Suprapubic skin (tissue), 4 donors: ENCODE measurements around the gene RACK1. TPM values are rescaled to one million over a fixed set of nuclear protein-coding genes. Genes with fewer than 3 reads are reported as not detected.

ENCODE experiments used
- DNase-seq, 2 donors: peaks; one replicate each; pipeline ENCODE4 v3.0.0-alpha.2; 2019; ENCODE audit warnings: low spot score in 2 of 2
- H3K27ac ChIP-seq: fragments of 200-600 bp; sonication (generic); one replicate; pipeline ENCODE4 v1.5.1; 2019
- H3K27me3 ChIP-seq: fragments of 200-600 bp; sonication (generic); one replicate; pipeline ENCODE4 v1.5.1; 2019
- H3K36me3 ChIP-seq: fragments of 200-600 bp; sonication (generic); one replicate; pipeline ENCODE4 v1.5.1; 2019
- H3K4me1 ChIP-seq: fragments of 200-600 bp; sonication (generic); one replicate; pipeline ENCODE4 v1.5.1; 2019
- H3K4me3 ChIP-seq: fragments of 200-600 bp; sonication (generic); one replicate; pipeline ENCODE4 v1.5.1; 2019; ENCODE audit warnings: mild to moderate bottlenecking
- H3K9me3 ChIP-seq: fragments of 200-600 bp; sonication (generic); one replicate; pipeline ENCODE4 v1.5.1; 2019
- EP300 ChIP-seq: sonication (generic); formaldehyde crosslinking; IDR thresholded peaks from one replicate; pipeline ENCODE4 v1.6.1; 2017; ENCODE audit warnings: antibody characterized with exemption
- POLR2A ChIP-seq, 2 donors: fragments of 450-650 bp; IDR thresholded peaks; one replicate each; pipeline ENCODE4 v1.6.1; 2017; ENCODE audit warnings: antibody characterized with exemption in 2 of 2, mild to moderate bottlenecking in 2 of 2, moderate library complexity in 2 of 2
- POLR2AphosphoS5 ChIP-seq, 3 donors: sonication (generic); formaldehyde crosslinking; IDR thresholded peaks; one replicate each; pipeline ENCODE4 v1.6.1; 2017; ENCODE audit warnings: antibody characterized with exemption in 3 of 3
- WGBS: methylation state at CpG from one replicate; pipeline ENCODE4 v1.1.5; 2018; 5-methylcytosine and 5-hydroxymethylcytosine counted together
- total RNA-seq, 4 donors: library from RNA; depleted of rRNA; stranded (reverse); fragments of >200 nt; gene quantifications; one replicate each; pipeline ENCODE4 v1.1.0, GENCODE V29; 2016
- TF ChIP-seq, protein P1 (sequence below), 2 donors: fragments of 200-600 bp in 1 of 2; fragments of 450-650 bp in 1 of 2; sonication (generic) in 1 of 2; IDR thresholded peaks; one replicate each; pipeline ENCODE4 v1.5.1; 2016 to 2019; ENCODE audit warnings: antibody characterized with exemption in 2 of 2, mild to moderate bottlenecking in 1 of 2, moderate library complexity in 1 of 2

Gene RACK1
- total RNA-seq, 4 donors from 2014 or later: 2,440 to 4,496 (median 3,996) TPM

DNA sequence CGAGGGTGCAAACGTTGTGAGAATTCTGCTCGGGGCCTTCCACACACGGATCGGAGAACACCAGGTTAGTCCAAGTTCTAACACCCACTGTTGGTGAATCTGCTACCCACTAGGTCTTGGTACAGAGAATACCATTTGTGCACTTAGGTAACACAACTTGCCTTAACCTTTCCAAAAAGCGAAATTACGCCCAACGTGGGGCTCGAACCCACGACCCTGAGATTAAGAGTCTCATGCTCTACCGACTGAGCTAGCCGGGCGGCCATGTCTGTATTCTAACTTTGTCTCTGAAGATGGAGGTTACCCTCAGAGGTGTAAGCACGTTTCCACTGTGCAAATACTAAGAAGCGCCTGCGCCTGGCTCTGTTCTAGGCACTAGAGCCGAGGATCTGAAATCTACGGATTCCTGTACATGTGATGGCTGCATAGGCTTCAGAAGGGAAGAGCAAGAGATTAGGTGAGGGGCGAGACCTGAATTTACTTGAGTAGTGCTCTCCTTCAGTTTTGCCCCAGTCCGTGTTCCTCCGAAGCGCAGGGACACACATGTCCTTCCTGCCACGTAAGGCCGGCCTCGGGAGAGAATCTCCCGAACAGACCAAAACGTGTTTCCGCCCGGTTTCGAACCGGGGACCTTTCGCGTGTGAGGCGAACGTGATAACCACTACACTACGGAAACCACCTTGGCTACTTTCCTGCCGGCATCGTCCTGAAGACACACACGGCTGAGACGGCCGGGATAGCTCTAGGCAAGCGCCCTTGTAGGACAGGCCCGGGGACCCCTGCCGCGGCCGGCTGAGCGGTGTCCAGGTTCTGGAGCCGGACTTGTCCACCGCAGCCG lies 21.7 kb downstream of the RACK1 start:
- H3K36me3 ChIP-seq: no peaks in the 10 kb centered on the region
- no peaks in the 10 kb centered on the region for H3K9me3 ChIP-seq
- H3K27ac ChIP-seq: peak overlapping the region; percentile 95
- DNase-seq: peak; percentile 96 to 98
- TF ChIP-seq POLR2AphosphoS5 (IDR thresholded peaks at IDR 0.05) (peak in 2 of 3 donors; percentile 90 to 95), POLR2A (IDR thresholded peaks at IDR 0.05) (peak in 1 of 2 donors; percentile 12), EP300 (no peak)
- TF ChIP-seq, protein P1, sequence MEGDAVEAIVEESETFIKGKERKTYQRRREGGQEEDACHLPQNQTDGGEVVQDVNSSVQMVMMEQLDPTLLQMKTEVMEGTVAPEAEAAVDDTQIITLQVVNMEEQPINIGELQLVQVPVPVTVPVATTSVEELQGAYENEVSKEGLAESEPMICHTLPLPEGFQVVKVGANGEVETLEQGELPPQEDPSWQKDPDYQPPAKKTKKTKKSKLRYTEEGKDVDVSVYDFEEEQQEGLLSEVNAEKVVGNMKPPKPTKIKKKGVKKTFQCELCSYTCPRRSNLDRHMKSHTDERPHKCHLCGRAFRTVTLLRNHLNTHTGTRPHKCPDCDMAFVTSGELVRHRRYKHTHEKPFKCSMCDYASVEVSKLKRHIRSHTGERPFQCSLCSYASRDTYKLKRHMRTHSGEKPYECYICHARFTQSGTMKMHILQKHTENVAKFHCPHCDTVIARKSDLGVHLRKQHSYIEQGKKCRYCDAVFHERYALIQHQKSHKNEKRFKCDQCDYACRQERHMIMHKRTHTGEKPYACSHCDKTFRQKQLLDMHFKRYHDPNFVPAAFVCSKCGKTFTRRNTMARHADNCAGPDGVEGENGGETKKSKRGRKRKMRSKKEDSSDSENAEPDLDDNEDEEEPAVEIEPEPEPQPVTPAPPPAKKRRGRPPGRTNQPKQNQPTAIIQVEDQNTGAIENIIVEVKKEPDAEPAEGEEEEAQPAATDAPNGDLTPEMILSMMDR (IDR thresholded peaks at IDR 0.05): no peak
- H3K27me3 ChIP-seq: no peaks in the 10 kb centered on the region
- H3K4me3 ChIP-seq: peak overlapping the region; percentile 83
- peaks cover 37% of the 10 kb centered on the region for H3K4me1 ChIP-seq
- 9% methylated on average over 39 of the region's 50 CpGs for WGBS

DNA sequence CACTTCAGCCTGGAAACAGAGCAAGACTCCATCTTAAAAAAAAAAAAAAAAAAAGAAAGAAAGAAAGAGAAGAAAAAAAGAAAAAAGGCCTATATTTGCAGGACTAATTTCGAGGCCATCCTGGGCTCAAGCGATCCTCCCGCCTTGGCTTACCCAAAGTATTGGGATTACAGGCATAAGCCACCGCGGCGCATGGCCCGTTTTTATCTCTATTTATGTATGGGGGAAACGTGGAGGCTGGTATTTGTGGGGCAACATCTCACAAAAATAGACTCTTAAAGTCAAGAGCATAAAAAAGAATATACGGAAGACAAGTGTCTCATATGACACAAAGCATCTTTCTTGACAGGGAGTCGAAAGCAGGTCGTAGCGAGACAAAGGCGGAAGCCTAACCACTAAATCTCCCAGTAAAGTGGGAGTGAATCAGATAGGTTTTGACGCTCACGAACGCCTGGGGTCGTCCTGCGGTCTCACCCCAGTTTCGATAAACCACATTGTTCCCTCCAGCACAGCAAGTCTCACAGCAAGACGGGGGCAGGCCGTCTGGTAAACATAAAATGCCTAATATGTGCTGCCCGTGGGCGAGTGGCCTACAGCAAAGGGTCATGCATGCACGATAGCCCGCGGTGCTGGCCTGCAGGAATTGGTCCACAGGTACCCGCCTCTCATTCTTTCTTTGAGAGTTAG lies 22.5 kb downstream of the RACK1 start:
- peak overlapping the region; percentile 83 for H3K4me3 ChIP-seq
- H3K27ac ChIP-seq: no peak overlapping the region
- no peaks in the 10 kb centered on the region for H3K27me3 ChIP-seq
- H3K36me3 ChIP-seq: no peaks in the 10 kb centered on the region
- TF ChIP-seq EP300 (no peak), POLR2A (IDR thresholded peaks at IDR 0.05) (no peak), POLR2AphosphoS5 (IDR thresholded peaks at IDR 0.05) (no peak)
- TF ChIP-seq, protein P1 (IDR thresholded peaks at IDR 0.05): no peak
- no peak for DNase-seq
- H3K4me1 ChIP-seq: peaks cover 45% of the 10 kb centered on the region
- 63% methylated on average over 27 of the region's 27 CpGs for WGBS
- no peaks in the 10 kb centered on the region for H3K9me3 ChIP-seq

DNA sequence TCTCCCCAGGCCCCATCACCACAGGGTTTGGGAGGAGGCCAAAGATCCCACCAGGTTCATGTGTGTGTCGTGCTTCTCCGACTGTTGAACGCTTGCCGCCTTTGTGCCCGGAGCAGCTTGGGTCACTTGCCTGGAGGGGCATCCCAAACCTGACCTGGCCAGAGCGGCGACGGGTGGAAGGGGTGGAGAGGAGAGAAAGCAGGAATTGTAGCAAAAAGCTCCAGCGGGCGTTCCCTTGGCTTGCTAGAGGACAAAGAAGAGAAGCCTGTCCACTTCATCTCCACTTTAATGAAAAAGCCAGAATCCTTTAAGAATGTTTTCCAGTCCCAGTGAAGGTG lies 23.6 kb downstream of the RACK1 start:
- Histone ChIP-seq H3K27me3 (no peaks in the 10 kb centered on the region), H3K4me1 (peaks cover 47% of the 10 kb centered on the region), H3K9me3 (no peaks in the 10 kb centered on the region), H3K4me3 (no peak overlapping the region), H3K36me3 (no peaks in the 10 kb centered on the region), H3K27ac (no peak overlapping the region)
- 97% methylated on average over 10 of the region's 10 CpGs for WGBS
- DNase-seq: no peak
- TF ChIP-seq EP300 (no peak), POLR2A (IDR thresholded peaks at IDR 0.05) (no peak), POLR2AphosphoS5 (IDR thresholded peaks at IDR 0.05) (no peak)
- TF ChIP-seq, protein P1 (IDR thresholded peaks at IDR 0.05): no peak

DNA sequence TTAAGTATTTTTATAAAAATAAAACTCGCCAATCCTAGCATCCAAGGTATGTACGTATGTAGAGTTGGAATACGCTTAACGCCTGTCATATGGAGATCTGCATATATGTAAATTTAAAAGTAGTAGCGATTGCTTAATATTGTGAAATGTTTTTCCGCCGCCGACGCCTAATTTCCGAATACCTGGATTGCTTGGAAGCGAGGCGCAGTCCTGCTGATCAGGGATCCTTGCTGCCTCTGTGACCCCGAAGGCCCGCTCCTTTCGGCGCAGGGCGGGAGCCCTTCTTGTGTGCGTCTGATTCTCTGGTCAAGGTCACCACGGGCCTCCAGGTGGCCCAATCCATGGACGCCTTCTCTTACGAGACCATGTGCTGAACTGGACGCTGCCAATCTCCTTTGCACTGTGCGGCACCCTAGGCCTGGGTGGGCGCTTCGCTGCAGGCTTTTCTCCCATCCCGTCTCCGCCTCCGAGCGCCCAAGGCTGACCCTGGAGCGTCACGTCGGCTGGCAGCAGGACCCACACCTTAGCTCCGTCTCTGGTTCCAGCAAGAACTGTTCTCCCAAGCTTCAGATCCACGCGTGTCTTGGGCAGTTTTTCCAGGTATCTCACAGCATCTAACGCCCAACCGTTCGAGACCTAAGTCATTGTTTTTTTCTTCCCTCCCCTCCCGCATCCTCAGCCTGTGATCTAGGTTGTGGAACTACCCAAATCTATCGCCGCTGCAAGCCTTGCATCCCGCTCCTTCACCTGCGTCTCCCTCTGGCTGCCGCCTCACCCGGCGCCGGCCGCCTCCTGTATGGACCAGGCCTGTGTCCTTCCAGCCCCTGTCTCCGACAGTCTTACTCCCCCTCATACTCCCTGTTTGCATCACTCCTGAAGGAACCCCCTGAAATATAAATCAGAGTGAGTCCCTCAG lies 24.2 kb downstream of the RACK1 start:
- WGBS: 74% methylated on average over 49 of the region's 49 CpGs
- Histone ChIP-seq H3K27ac (no peak overlapping the region), H3K9me3 (no peaks in the 10 kb centered on the region), H3K4me3 (no peak overlapping the region), H3K4me1 (peaks cover 41% of the 10 kb centered on the region), H3K27me3 (no peaks in the 10 kb centered on the region), H3K36me3 (no peaks in the 10 kb centered on the region)
- TF ChIP-seq POLR2A (IDR thresholded peaks at IDR 0.05): no peak
- no peak for TF ChIP-seq EP300
- TF ChIP-seq POLR2AphosphoS5 (IDR thresholded peaks at IDR 0.05): no peak
- TF ChIP-seq, protein P1 (IDR thresholded peaks at IDR 0.05): no peak
- no peak for DNase-seq
